Activated CD4-positive, alpha-beta memory T cell treated with anti-CD3 and anti-CD28 coated beads for 36 hours (primary cell): ENCODE data around the gene PCNT. TPM values are rescaled to one million over a fixed set of nuclear protein-coding genes. Genes with fewer than 3 reads are reported as not detected.
A peak's percentile ranks its signal among the peaks of the same experiment; 100 is the strongest.
"Not testable (repeated sequence)": the region's sequence is repeated elsewhere in the genome, so short reads cannot be mapped to it uniquely, and the experiment has no call there.

Experiments
- CTCF ChIA-PET: fragments of 350-600 bp; sonication (Branson Sonifier 250); formaldehyde crosslinking; loops from one replicate; lab custom pipeline; 2021; ENCODE audit warnings: antibody characterized with exemption, inconsistent platforms; lab: Charles Lee
- POLR2A ChIA-PET: fragments of 350-600 bp; sonication (Branson Sonifier 250); formaldehyde crosslinking; loops from one replicate; lab custom pipeline; 2021; ENCODE audit warnings: antibody characterized with exemption; lab: Charles Lee
- DNase-seq: peaks from one replicate; pipeline ENCODE4 v3.0.0-alpha.2; 2020
- H3K27ac Mint-ChIP-seq: one replicate; pipeline ENCODE4 v1.8.0; 2021; ENCODE audit warnings: mixed read lengths
- H3K27me3 Mint-ChIP-seq: one replicate; pipeline ENCODE4 v1.8.0; 2021; ENCODE audit warnings: mixed read lengths
- H3K36me3 Mint-ChIP-seq: one replicate; pipeline ENCODE4 v1.8.0; 2021; ENCODE audit warnings: mixed read lengths
- H3K4me1 Mint-ChIP-seq: one replicate; pipeline ENCODE4 v1.8.0; 2021; ENCODE audit warnings: low read depth, mixed read lengths
- H3K4me3 Mint-ChIP-seq: one replicate; pipeline ENCODE4 v1.8.0; 2021; ENCODE audit warnings: mild to moderate bottlenecking, mixed read lengths
- H3K9me3 Mint-ChIP-seq: one replicate; pipeline ENCODE4 v1.8.0; 2021; ENCODE audit warnings: mixed read lengths
- intact Hi-C: fragments of 100-400 bp; cut with micrococcal nuclease; formaldehyde crosslinking; loops from one replicate; pipeline ENCODE4 v1.15.1; 2023
- total RNA-seq, 2 experiments: library from RNA; stranded (reverse); gene quantifications; one replicate each; pipeline ENCODE4 v1.2.3, GENCODE V29; 2021

Gene PCNT
- total RNA-seq, 2 experiments from 2014 or later: 48.5 to 50.6 TPM

GRCh38 chr21:46294647-46295176 lies 29.2 kb upstream of the PCNT start:
- Mint-ChIP-seq H3K36me3 (peaks cover 22% of the 10 kb centered on the region), H3K27ac (peak overlapping the region; percentile 42), H3K27me3 (peaks cover 2% of the 10 kb centered on the region), H3K4me1 (peaks cover 17% of the 10 kb centered on the region), H3K4me3 (no peak overlapping the region), H3K9me3 (no peaks in the 10 kb centered on the region)
- POLR2A ChIA-PET: interaction anchor here (0.7 kb wide), 1 partner anchor 31 kb away, joined by 3 read pairs; a partner anchor contains a TSS
- intact Hi-C loops: no loop called here
- DNase-seq: peak; percentile 15
- CTCF ChIA-PET: no interaction called here

DNA sequence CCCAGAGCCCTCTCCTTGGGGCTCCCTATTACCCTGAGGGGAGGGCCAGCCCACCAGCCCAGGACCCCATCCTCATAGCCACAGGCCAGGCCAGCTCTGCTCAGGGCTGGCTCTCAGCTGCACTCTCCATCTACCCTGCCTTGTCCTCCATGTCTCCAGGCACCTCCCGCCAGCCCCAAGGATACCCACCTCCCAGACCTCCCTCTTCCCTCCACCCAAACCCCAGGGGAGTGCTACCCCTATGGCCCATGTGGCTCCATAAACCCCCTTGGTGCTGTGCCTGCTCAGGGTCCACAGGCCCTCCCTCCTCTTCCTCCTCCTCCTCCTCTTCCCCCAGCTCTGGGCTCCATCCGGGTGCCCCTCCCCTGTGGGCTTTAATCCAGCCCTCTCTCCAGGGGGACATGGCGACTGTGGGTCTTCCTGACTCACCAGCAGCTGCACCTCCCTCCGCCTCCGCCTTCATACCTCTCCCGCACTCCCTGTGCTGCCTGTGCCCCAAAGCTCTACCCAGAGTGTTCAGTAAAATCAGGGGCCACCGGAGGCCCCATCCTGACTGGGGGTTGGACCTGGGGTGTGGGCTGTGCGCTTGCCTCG lies 28.7 kb upstream of the PCNT start:
- intact Hi-C loops: no loop called here
- peak overlapping the region; percentile 42 for H3K27ac Mint-ChIP-seq
- peaks cover 25% of the 10 kb centered on the region for H3K36me3 Mint-ChIP-seq
- CTCF ChIA-PET: no interaction called here
- POLR2A ChIA-PET: interaction anchor here (0.7 to 2.4 kb wide), 2 partner anchors 10 to 30 kb away, joined by 3 to 8 read pairs; partner anchors contain the start of genes MCM3AP and YBEY
- peaks cover 14% of the 10 kb centered on the region for H3K4me1 Mint-ChIP-seq
- peak; percentile 16 for DNase-seq
- no peaks in the 10 kb centered on the region for H3K9me3 Mint-ChIP-seq
- no peak overlapping the region for H3K4me3 Mint-ChIP-seq
- H3K27me3 Mint-ChIP-seq: peaks cover 2% of the 10 kb centered on the region

GRCh38 chr21:46295996-46296752 lies 27.8 kb upstream of the PCNT start:
- Mint-ChIP-seq H3K4me3 (peak overlapping the region; percentile 59), H3K36me3 (peaks cover 25% of the 10 kb centered on the region), H3K27me3 (peaks cover 2% of the 10 kb centered on the region), H3K4me1 (peaks cover 11% of the 10 kb centered on the region), H3K9me3 (no peaks in the 10 kb centered on the region), H3K27ac (peak overlapping the region; percentile 80)
- ChIA-PET POLR2A (interaction anchor here (2.4 to 3.0 kb wide), 2 partner anchors 11 to 26 kb away, joined by 8 to 13 read pairs; partner anchors contain the start of genes MCM3AP and YBEY), CTCF (interaction anchor here (0.9 to 2.0 kb wide), 2 partner anchors 29 to 153 kb away, joined by 3 to 9 read pairs; no protein-coding TSS in a partner anchor)
- intact Hi-C loops: no loop called here
- DNase-seq: peak; percentile 87

- peak; percentile 27 for DNase-seq
- Mint-ChIP-seq H3K27ac (peak overlapping the region; percentile 33), H3K4me3 (peak overlapping the region; percentile 64), H3K9me3 (no peaks in the 10 kb centered on the region), H3K27me3 (peaks cover 2% of the 10 kb centered on the region), H3K36me3 (peaks cover 17% of the 10 kb centered on the region), H3K4me1 (peaks cover 11% of the 10 kb centered on the region)
- POLR2A ChIA-PET: interaction anchor here (2.4 to 3.0 kb wide), 2 partner anchors 12 to 25 kb away, joined by 8 to 13 read pairs; partner anchors contain the start of genes MCM3AP and YBEY
- intact Hi-C loops: no loop called here
- CTCF ChIA-PET: interaction anchor here (0.8 to 2.0 kb wide), 2 partner anchors 28 to 154 kb away, joined by 3 to 9 read pairs; a partner anchor contains a TSS
Measured at GRCh38 chr21:46297338-46298271, 26.4 kb upstream of the PCNT start.

DNA sequence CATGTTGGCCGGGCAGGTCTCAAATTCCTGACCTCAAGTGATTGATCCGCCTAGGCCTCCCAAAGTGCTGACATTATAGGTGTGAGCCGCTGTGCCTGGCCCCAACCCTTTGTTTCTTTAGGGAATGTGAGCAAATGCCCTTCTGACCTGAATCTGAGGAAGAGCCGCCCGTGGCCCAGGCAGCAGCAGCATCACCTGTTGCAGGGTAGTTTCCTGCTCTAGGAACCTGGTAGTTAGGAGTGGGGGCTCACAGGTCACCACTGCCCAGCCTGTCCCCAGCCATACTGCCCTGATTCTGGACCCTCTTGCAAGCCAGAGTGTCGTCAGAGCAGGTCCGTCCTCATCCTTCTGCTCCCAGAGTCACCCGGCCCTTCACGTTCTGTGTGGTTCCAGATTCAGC lies 24.8 kb upstream of the PCNT start:
- Mint-ChIP-seq H3K4me3 (no peak overlapping the region), H3K27ac (no peak overlapping the region), H3K36me3 (peaks cover 17% of the 10 kb centered on the region), H3K27me3 (peaks cover 2% of the 10 kb centered on the region), H3K4me1 (peaks cover 11% of the 10 kb centered on the region), H3K9me3 (no peaks in the 10 kb centered on the region)
- intact Hi-C loops: no loop called here
- ChIA-PET POLR2A (no interaction called here), CTCF (no interaction called here)
- no peak for DNase-seq

GRCh38 chr21:46301759-46302158 lies 22.2 kb upstream of the PCNT start:
- H3K4me3 Mint-ChIP-seq: no peak overlapping the region
- no peaks in the 10 kb centered on the region for H3K9me3 Mint-ChIP-seq
- intact Hi-C loops: no loop called here
- H3K27ac Mint-ChIP-seq: no peak overlapping the region
- peaks cover 2% of the 10 kb centered on the region for H3K27me3 Mint-ChIP-seq
- no peak for DNase-seq
- H3K4me1 Mint-ChIP-seq: peaks cover 4% of the 10 kb centered on the region
- POLR2A ChIA-PET: no interaction called here
- H3K36me3 Mint-ChIP-seq: peaks cover 24% of the 10 kb centered on the region
- CTCF ChIA-PET: no interaction called here

DNA sequence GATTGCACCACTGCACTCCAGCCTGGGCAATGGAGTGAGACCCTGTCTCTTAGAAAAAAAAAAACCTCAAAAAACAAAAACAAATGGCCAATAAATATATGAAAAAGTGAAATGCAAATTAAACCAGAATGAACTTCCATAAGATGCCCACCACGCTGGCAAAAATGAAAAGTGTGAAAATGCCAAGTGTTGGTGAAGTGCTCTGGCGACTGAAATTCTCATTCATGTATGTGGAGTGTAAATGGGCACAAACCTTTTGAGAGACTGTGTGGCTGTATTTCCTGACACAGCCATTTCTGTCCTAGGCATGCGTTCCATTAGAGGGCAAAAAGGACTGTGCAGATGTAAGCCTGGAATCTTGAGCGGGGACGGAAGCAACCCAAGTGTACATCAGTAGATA lies 19.5 kb upstream of the PCNT start:
- intact Hi-C loops: no loop called here
- Mint-ChIP-seq H3K27ac (no peak overlapping the region), H3K4me3 (no peak overlapping the region), H3K9me3 (no peaks in the 10 kb centered on the region), H3K27me3 (no peaks in the 10 kb centered on the region), H3K36me3 (peaks cover 27% of the 10 kb centered on the region), H3K4me1 (no peaks in the 10 kb centered on the region)
- ChIA-PET POLR2A (no interaction called here), CTCF (no interaction called here)
- no peak for DNase-seq

DNA sequence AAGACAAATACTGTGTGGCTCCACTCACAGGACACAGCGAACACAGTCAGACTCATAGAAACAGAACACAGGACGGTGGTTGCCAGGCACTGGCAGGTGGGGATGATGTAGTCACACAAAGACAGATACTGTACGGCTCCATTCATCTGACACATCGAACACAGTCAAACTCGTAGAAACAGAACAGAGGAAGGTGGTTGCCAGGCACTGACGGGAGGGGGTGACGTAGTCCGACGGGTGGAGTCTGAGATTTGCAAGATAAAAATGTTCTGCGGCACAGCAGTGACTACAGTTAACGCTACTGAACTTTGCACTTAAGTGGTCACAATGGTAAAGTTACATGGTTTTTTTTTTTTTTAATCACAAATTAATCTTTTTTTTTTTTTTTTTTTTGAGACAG lies 19.0 kb upstream of the PCNT start:
- Mint-ChIP-seq H3K36me3 (peaks cover 22% of the 10 kb centered on the region), H3K27ac (no peak overlapping the region)
- POLR2A ChIA-PET: no interaction called here

GRCh38 chr21:46307625-46308024 lies 16.3 kb upstream of the PCNT start:
- CTCF ChIA-PET: no interaction called here

More for the DNA sequence above, 19.0 kb upstream of the PCNT start:
- Mint-ChIP-seq H3K4me3 (no peak overlapping the region), H3K4me1 (no peaks in the 10 kb centered on the region), H3K27me3 (no peaks in the 10 kb centered on the region), H3K9me3 (no peaks in the 10 kb centered on the region)
- intact Hi-C loops: no loop called here
- peak; percentile 20 for DNase-seq
- CTCF ChIA-PET: no interaction called here

GRCh38 chr21:46308431-46308830 lies 15.5 kb upstream of the PCNT start:
- Mint-ChIP-seq H3K27ac (no peak overlapping the region), H3K27me3 (no peaks in the 10 kb centered on the region), H3K9me3 (no peaks in the 10 kb centered on the region), H3K4me3 (no peak overlapping the region), H3K4me1 (no peaks in the 10 kb centered on the region), H3K36me3 (peaks cover 30% of the 10 kb centered on the region)
- ChIA-PET CTCF (no interaction called here), POLR2A (no interaction called here)
- intact Hi-C loops: no loop called here
- no peak for DNase-seq

More at GRCh38 chr21:46307625-46308024, 16.3 kb upstream of the PCNT start:
- intact Hi-C loops: no loop called here
- Mint-ChIP-seq H3K4me1 (no peaks in the 10 kb centered on the region), H3K36me3 (peaks cover 26% of the 10 kb centered on the region), H3K27ac (no peak overlapping the region), H3K4me3 (no peak overlapping the region), H3K27me3 (no peaks in the 10 kb centered on the region), H3K9me3 (no peaks in the 10 kb centered on the region)
- DNase-seq: no peak
- POLR2A ChIA-PET: no interaction called here

DNA sequence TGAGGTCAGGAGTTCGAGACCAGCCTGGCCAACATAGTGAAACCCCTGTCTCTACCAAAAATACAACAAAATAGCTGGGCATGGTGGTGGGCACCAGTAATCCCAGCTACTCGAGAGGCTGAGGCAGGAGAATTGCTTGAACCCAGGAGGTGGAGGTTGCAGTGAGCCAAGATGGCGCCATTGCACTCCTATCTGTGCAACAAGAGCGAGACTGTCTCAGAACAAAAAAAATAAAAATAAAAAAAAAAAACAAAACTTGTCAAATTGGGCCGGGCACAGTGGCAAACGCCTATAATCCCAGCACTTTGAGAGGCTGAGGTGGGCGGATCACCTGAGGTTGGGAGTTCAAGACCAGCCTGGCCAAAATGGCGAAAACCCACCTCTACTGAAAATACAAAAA lies 13.7 kb upstream of the PCNT start:
- H3K4me3 Mint-ChIP-seq, H3K27me3 Mint-ChIP-seq, POLR2A ChIA-PET, H3K4me1 Mint-ChIP-seq, DNase-seq, H3K9me3 Mint-ChIP-seq, H3K27ac Mint-ChIP-seq, intact Hi-C loops, CTCF ChIA-PET: not testable (repeated sequence)
- peaks cover 26% of the 10 kb centered on the region for H3K36me3 Mint-ChIP-seq
